Fibroblast of lung (primary cell): Measurements from ENCODE around the gene PLEKHG4B. TPM values are rescaled to one million over a fixed set of nuclear protein-coding genes. Genes with fewer than 3 reads are reported as not detected.

Experiments
- DNase-seq, 2 donors: peaks; one replicate each; pipeline versions ENCODE4 v3.0.0 to v3.0.0-alpha.2; 2010; ENCODE audit warnings: low read depth in 2 of 2
- H2AFZ ChIP-seq: 2 replicates; pipeline ENCODE4 v1.5.1; 2012; ENCODE audit warnings: low read length, control low read depth, inconsistent platforms
- H3K27ac ChIP-seq: 2 replicates; pipeline ENCODE4 v1.5.1; 2011; ENCODE audit warnings: low read length, control low read depth; ENCODE audit not compliant: insufficient read depth
- H3K27me3 ChIP-seq: 2 replicates; pipeline ENCODE4 v1.5.1; 2011; ENCODE audit warnings: mild to moderate bottlenecking, low read length; ENCODE audit not compliant: control insufficient read depth, insufficient read depth
- H3K36me3 ChIP-seq: 2 replicates; pipeline ENCODE4 v1.5.1; 2011; ENCODE audit warnings: low read length; ENCODE audit not compliant: control insufficient read depth, insufficient read depth
- H3K4me1 ChIP-seq: 2 replicates; pipeline ENCODE4 v1.5.1; 2011; ENCODE audit warnings: low read length; ENCODE audit not compliant: control insufficient read depth, insufficient read depth; ENCODE audit errors: extremely low read depth
- H3K4me2 ChIP-seq: 2 replicates; pipeline ENCODE4 v1.5.1; 2011; ENCODE audit warnings: low read length, control low read depth; ENCODE audit not compliant: insufficient read depth; ENCODE audit errors: extremely low read depth
- H3K4me3 ChIP-seq, 4 experiments: fragments of 200-600 bp in 1 of 4; sonication (generic) in 1 of 4; replicated peaks in 1 of 4; 2 replicates each; pipeline ENCODE4 v1.5.1; 2011 to 2016; ENCODE audit warnings: low read length in 4 of 4, low read depth in 3 of 4, mild to moderate bottlenecking in 3 of 4, control low read depth in 2 of 4, inconsistent platforms in 1 of 4, mixed read lengths in 1 of 4; ENCODE audit not compliant: insufficient read depth in 1 of 4; ENCODE audit errors: control extremely low read depth in 1 of 4
- H3K79me2 ChIP-seq: 2 replicates; pipeline ENCODE4 v1.5.1; 2012; ENCODE audit warnings: mild to moderate bottlenecking, low read length, inconsistent platforms; ENCODE audit not compliant: control insufficient read depth, insufficient read depth
- H3K9ac ChIP-seq: 2 replicates; pipeline ENCODE4 v1.5.1; 2011; ENCODE audit warnings: mild to moderate bottlenecking, low read length, control low read depth; ENCODE audit not compliant: insufficient read depth
- H3K9me3 ChIP-seq: 2 replicates; pipeline ENCODE4 v1.5.1; 2012; ENCODE audit warnings: low read depth, low read length; ENCODE audit not compliant: control insufficient read depth, insufficient read depth
- H4K20me1 ChIP-seq: 2 replicates; pipeline ENCODE4 v1.5.1; 2011; ENCODE audit warnings: low read length; ENCODE audit not compliant: control insufficient read depth, insufficient read depth; ENCODE audit errors: extremely low read depth
- EZH2 ChIP-seq: IDR thresholded peaks from 2 replicates; pipeline ENCODE4 v1.5.1; 2012; ENCODE audit warnings: low read length, control low read depth, mild to moderate bottlenecking; ENCODE audit errors: missing control alignments
- polyA plus RNA-seq, 2 donors: library from polyadenylated mRNA; depleted of rRNA in 1 of 2; stranded (reverse) in 1 of 2; unstranded in 1 of 2; fragments of >200 nt; gene quantifications; 2 replicates each; pipeline ENCODE4 v1.2.1, GENCODE V29; 2011 to 2012; ENCODE audit warnings: missing spikeins in 1 of 2
- total RNA-seq: library from RNA; depleted of rRNA; stranded (reverse); fragments of >200 nt; gene quantifications from 2 replicates; pipeline ENCODE4 v1.2.1, GENCODE V29; 2014
- TF ChIP-seq, protein P1 (sequence below), 2 donors: IDR thresholded peaks in 1 of 2; conservative IDR thresholded peaks in 1 of 2; 1 replicate in 1 of 2; 2 replicates in 1 of 2; pipeline ENCODE4 v1.5.1; 2011 to 2012; ENCODE audit warnings: low read length in 2 of 2, control low read depth in 1 of 2, inconsistent platforms in 1 of 2, low read depth in 1 of 2, mild to moderate bottlenecking in 1 of 2

PLEKHG4B gene
- total and polyA plus RNA-seq, 2 donors (not counting 1 experiment from before 2014, with no cell fraction given): under 0.01 to 0.08 TPM

GRCh38 chr5:89337-90286 lies 2.4 kb upstream of the PLEKHG4B start:
- TF ChIP-seq EZH2: no peak
- TF ChIP-seq, protein P1, sequence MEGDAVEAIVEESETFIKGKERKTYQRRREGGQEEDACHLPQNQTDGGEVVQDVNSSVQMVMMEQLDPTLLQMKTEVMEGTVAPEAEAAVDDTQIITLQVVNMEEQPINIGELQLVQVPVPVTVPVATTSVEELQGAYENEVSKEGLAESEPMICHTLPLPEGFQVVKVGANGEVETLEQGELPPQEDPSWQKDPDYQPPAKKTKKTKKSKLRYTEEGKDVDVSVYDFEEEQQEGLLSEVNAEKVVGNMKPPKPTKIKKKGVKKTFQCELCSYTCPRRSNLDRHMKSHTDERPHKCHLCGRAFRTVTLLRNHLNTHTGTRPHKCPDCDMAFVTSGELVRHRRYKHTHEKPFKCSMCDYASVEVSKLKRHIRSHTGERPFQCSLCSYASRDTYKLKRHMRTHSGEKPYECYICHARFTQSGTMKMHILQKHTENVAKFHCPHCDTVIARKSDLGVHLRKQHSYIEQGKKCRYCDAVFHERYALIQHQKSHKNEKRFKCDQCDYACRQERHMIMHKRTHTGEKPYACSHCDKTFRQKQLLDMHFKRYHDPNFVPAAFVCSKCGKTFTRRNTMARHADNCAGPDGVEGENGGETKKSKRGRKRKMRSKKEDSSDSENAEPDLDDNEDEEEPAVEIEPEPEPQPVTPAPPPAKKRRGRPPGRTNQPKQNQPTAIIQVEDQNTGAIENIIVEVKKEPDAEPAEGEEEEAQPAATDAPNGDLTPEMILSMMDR (conservative IDR thresholded peaks at IDR 0.05 in 1 of 2, IDR thresholded peaks at IDR 0.05 in 1 of 2; ENCODE audit: low read depth in 1 of 2, low read length in 2 of 2): no peak
- no peaks in the 10 kb centered on the region for H3K36me3 ChIP-seq
- H3K27ac ChIP-seq: no peak overlapping the region
- no peak overlapping the region for H3K9ac ChIP-seq
- no peaks in the 10 kb centered on the region for H4K20me1 ChIP-seq
- H3K27me3 ChIP-seq: peaks cover 32% of the 10 kb centered on the region
- no peaks in the 10 kb centered on the region for H3K9me3 ChIP-seq
- DNase-seq: no peak
- H3K4me1 ChIP-seq: no peaks in the 10 kb centered on the region
- H3K79me2 ChIP-seq: no peaks in the 10 kb centered on the region
- no peak overlapping the region for H3K4me3 ChIP-seq
- no peak overlapping the region for H2AFZ ChIP-seq
- no peak overlapping the region for H3K4me2 ChIP-seq

DNA sequence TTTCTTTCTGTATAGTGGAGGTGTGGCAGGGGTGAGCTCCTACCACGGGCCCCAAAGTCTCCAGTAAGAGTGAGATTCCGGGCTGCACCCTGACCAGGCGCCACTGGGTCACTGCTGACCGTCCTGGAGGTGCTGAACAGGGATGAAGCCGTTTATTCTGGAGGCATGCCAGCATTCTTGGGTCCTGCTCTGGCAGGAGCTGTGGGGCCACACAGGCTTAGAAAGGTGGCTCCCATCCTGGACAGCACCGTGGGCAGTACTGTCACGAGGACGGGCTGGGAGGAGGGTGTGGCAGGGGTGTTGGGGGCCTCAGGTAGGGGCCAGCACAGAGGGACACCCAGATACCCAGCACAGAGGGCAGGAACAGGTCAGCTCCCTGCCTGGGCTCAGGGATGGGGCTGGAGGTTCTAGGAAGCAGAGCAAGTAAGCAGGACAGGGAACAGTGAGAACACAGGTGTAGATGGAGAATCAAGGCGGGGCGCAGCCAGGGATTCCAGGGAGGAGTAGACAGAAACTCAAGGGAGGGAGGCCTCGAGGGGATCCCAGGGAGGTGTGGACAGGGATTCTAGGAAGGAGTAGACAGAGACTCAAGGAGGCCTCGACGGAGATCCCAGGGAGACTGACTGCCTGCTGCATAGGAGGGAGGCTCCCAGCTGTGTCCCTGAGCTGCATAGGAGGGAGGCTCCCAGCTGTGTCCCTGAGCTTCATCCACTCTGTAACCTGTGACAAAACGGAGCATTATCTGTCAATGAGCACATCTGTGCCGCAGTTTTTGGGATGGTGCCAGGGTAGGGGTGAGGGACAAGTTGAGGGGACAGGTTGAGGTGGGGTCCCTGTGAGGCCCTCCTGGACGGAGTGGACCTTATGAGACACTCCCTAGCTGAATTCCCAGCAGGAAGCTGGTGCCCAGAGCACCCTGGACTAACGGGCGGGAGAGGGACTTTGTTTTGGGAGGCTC lies 1.1 kb upstream of the PLEKHG4B start:
- Histone ChIP-seq H3K36me3 (no peaks in the 10 kb centered on the region), H4K20me1 (no peaks in the 10 kb centered on the region), H3K4me2 (no peak overlapping the region), H3K9me3 (no peaks in the 10 kb centered on the region), H3K4me3 (no peak overlapping the region), H3K27ac (no peak overlapping the region), H3K27me3 (peaks cover 36% of the 10 kb centered on the region), H3K79me2 (no peaks in the 10 kb centered on the region), H3K9ac (no peak overlapping the region), H2AFZ (no peak overlapping the region), H3K4me1 (no peaks in the 10 kb centered on the region)
- TF ChIP-seq EZH2: peak; percentile 19
- TF ChIP-seq, protein P1 (conservative IDR thresholded peaks at IDR 0.05 in 1 of 2, IDR thresholded peaks at IDR 0.05 in 1 of 2; ENCODE audit: low read depth in 1 of 2, low read length in 2 of 2): no peak
- peak in 1 of 2 donors; percentile 31 for DNase-seq
